ENCODE measurements around the gene CCT2. TPM values are rescaled to one million over a fixed set of nuclear protein-coding genes. Genes with fewer than 3 reads are reported as not detected.

CCT2 gene
- total RNA-seq, result 133 and 167 TPM in 2 replicates

GRCh38 chr12:69585189-69586062, at the start of gene CCT2:
Gene CCT2, plus strand, starts transcription at chr12:69585459. Its CDS starts 63 bp downstream, at chr12:69585522.

GRCh38 chr12:69610729-69611128, 25.5 kb downstream of the CCT2 start, which contains the start of gene LRRC10:
Gene LRRC10, minus strand, starts transcription at chr12:69610907. Its CDS starts 69 bp downstream, at chr12:69610838.

Other genes starting within 250 kb of the CCT2 start
- not detected in 2 replicates for gene LYZ, start 237.1 kb upstream of the CCT2 start, total RNA-seq
- gene YEATS4, start 225.7 kb upstream of the CCT2 start, total RNA-seq, result 12.3 and 37.3 TPM in 2 replicates
- gene FRS2, start 115.1 kb upstream of the CCT2 start, total RNA-seq, result 29.6 and 33.5 TPM in 2 replicates
- gene LRRC10, start 25.4 kb downstream of the CCT2 start, total RNA-seq, result not detected in 2 replicates
- gene BEST3, start 113.8 kb downstream of the CCT2 start, total RNA-seq, result not detected in 2 replicates
- gene RAB3IP, start 153.4 kb downstream of the CCT2 start, total RNA-seq, result 2.6 and 9.2 TPM in 2 replicates
- gene MYRFL, start 239.8 kb downstream of the CCT2 start, total RNA-seq, result not detected in 2 replicates